Osteocyte (in vitro differentiated cells): ENCODE results near the gene CALR3. TPM values are rescaled to one million over a fixed set of nuclear protein-coding genes. Genes with fewer than 3 reads are reported as not detected.

Experiments
- DNase-seq: peaks from one replicate; pipeline ENCODE4 v3.0.0; 2021; ENCODE audit warnings: mixed read lengths; ENCODE audit not compliant: unreplicated experiment; ENCODE audit errors: extremely low spot score
- H3K27ac Mint-ChIP-seq: one replicate; pipeline ENCODE4 v1.8.0; 2021; ENCODE audit warnings: mild to moderate bottlenecking, mixed read lengths; ENCODE audit not compliant: unreplicated experiment
- H3K27me3 Mint-ChIP-seq: one replicate; pipeline ENCODE4 v1.8.0; 2021; ENCODE audit warnings: mixed read lengths; ENCODE audit not compliant: unreplicated experiment
- H3K36me3 Mint-ChIP-seq: one replicate; pipeline ENCODE4 v1.8.0; 2021; ENCODE audit warnings: mixed read lengths; ENCODE audit not compliant: unreplicated experiment
- H3K4me1 Mint-ChIP-seq: one replicate; pipeline ENCODE4 v1.8.0; 2021; ENCODE audit warnings: mixed read lengths; ENCODE audit not compliant: unreplicated experiment
- H3K4me3 Mint-ChIP-seq: one replicate; pipeline ENCODE4 v1.8.0; 2021; ENCODE audit warnings: mild to moderate bottlenecking, moderate library complexity, mixed read lengths; ENCODE audit not compliant: unreplicated experiment
- H3K9me3 Mint-ChIP-seq: one replicate; pipeline ENCODE4 v1.8.0; 2021; ENCODE audit warnings: mixed read lengths; ENCODE audit not compliant: unreplicated experiment
- CTCF ChIP-seq: fragments of 200-600 bp; sonication (generic); IDR thresholded peaks from 2 replicates; pipeline ENCODE4 v1.5.0; 2021; ENCODE audit warnings: antibody characterized with exemption, mild to moderate bottlenecking, moderate library complexity
- total RNA-seq: library from RNA; stranded (reverse); gene quantifications from 2 replicates; pipeline ENCODE4 v1.2.1, GENCODE V29; 2021

Gene CALR3
- total RNA-seq, 1 donor from 2014 or later = not detected

GRCh38 chr19:16446724-16447368 lies 49.1 kb downstream of the CALR3 start:
- H3K36me3 Mint-ChIP-seq = no peaks in the 10 kb centered on the region
- H3K4me1 Mint-ChIP-seq = peaks cover 58% of the 10 kb centered on the region
- no peaks in the 10 kb centered on the region for H3K27me3 Mint-ChIP-seq
- no peak for DNase-seq
- H3K4me3 Mint-ChIP-seq = no peak overlapping the region
- no peaks in the 10 kb centered on the region for H3K9me3 Mint-ChIP-seq
- TF ChIP-seq CTCF = no peak
- peak overlapping the region; percentile 80 for H3K27ac Mint-ChIP-seq

GRCh38 chr19:16446108-16446723 lies 49.8 kb downstream of the CALR3 start:
- H3K27me3 Mint-ChIP-seq = no peaks in the 10 kb centered on the region
- no peaks in the 10 kb centered on the region for H3K9me3 Mint-ChIP-seq
- H3K27ac Mint-ChIP-seq = peak overlapping the region; percentile 80
- no peak for TF ChIP-seq CTCF
- H3K4me1 Mint-ChIP-seq = peaks cover 61% of the 10 kb centered on the region
- no peak overlapping the region for H3K4me3 Mint-ChIP-seq
- DNase-seq = no peak
- H3K36me3 Mint-ChIP-seq = no peaks in the 10 kb centered on the region

GRCh38 chr19:16445238-16446107 lies 50.5 kb downstream of the CALR3 start:
- peaks cover 59% of the 10 kb centered on the region for H3K4me1 Mint-ChIP-seq
- H3K36me3 Mint-ChIP-seq = peaks cover 3% of the 10 kb centered on the region
- H3K4me3 Mint-ChIP-seq = no peak overlapping the region
- DNase-seq = no peak
- no peak for TF ChIP-seq CTCF
- H3K27me3 Mint-ChIP-seq = no peaks in the 10 kb centered on the region
- H3K9me3 Mint-ChIP-seq = no peaks in the 10 kb centered on the region
- peak overlapping the region; percentile 80 for H3K27ac Mint-ChIP-seq

- Mint-ChIP-seq H3K27me3 (no peaks in the 10 kb centered on the region), H3K36me3 (peaks cover 3% of the 10 kb centered on the region), H3K4me3 (no peak overlapping the region), H3K27ac (no peak overlapping the region), H3K9me3 (no peaks in the 10 kb centered on the region), H3K4me1 (peaks cover 52% of the 10 kb centered on the region)
- TF ChIP-seq CTCF = no peak
- DNase-seq = no peak
Observed at GRCh38 chr19:16444269-16444600, 51.7 kb downstream of the CALR3 start.
